Adrenal gland (tissue), 5 donors: Measurements from ENCODE around the gene ZNF780B.

Experiments used
- CTCF ChIP-seq, 6 experiments: fragments of 450-650 bp in 4 of 6; fragments of 200-600 bp in 2 of 6; sonication (generic) in 1 of 6; IDR thresholded peaks; 1 replicate in 5 of 6; 2 replicates in 1 of 6; pipeline versions ENCODE4 v1.5.1 to v1.8.0; 2016 to 2021; ENCODE audit warnings: antibody characterized with exemption in 6 of 6, mild to moderate bottlenecking in 2 of 6, moderate library complexity in 1 of 6
- POLR2A ChIP-seq, 2 donors: fragments of 450-650 bp; IDR thresholded peaks; one replicate each; pipeline ENCODE4 v1.6.1; 2017; ENCODE audit warnings: antibody characterized with exemption in 2 of 2, mild to moderate bottlenecking in 2 of 2, moderate library complexity in 1 of 2
- donor health status: DM: no; HTN: no; CAD: no.

GRCh38 chr19:39987167-39987566 is 68.9 kb downstream of the ZNF780B start:
- TF ChIP-seq CTCF (IDR thresholded peaks at IDR 0.05) (no peak), POLR2A (IDR thresholded peaks at IDR 0.05) (no peak)
